HG03460 (cell line): ENCODE data around the gene RNF223.
A peak's percentile ranks its signal among the peaks of the same experiment; 100 is the strongest.
"Not testable (repeated sequence)": the region's sequence is repeated elsewhere in the genome, so short reads cannot be mapped to it uniquely, and the experiment has no call there.

Experiments used
- ATAC-seq: cut with Tn5 transposase; IDR thresholded peaks from one replicate; pipeline ENCODE4 v1.9.1; 2021; ENCODE audit not compliant: unreplicated experiment

RNF223 gene

GRCh38 chr1:1061682-1062345 lies 12.3 kb downstream of the RNF223 start:
- ATAC-seq, result no peak

DNA sequence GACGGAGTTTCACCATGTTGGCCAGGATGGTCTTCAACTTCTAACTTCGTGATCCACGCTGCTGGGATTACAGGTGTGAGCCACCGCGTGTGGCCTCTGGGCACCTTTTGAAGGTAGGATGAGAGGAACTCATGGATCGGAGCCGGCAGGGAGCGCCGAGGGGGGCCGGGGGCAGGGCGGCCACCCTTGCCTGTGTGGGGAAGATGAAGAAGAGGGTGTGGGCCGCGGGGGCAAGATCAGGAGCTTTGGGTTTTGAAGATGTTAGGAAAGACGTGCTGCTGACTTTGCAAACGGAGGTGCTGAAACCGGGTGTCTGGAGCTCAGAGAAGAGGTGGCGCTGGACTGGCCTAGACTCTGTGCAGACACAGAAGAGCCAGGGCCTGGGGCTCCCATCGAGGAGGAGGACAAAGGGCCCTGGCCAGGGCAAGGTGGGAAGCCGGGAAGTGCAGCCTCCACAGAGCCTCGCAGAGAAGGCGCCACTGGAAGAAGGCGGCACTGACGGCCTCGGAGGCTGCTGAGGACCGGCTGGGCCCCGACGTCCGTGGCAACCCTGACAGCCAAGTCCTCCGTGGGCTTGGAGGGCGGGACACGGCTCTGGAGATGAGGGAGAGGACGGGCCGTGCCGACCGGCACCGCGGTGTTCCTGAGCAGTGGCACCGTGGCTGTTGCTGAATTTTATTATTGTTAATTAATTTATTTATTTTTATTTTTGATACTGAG lies 13.7 kb downstream of the RNF223 start:
- no peak for ATAC-seq

- ATAC-seq, result peak; percentile 50
Observed at GRCh38 chr1:1059494-1060280, 14.4 kb downstream of the RNF223 start.

GRCh38 chr1:1058921-1059493 lies 15.1 kb downstream of the RNF223 start:
- ATAC-seq, result peak; percentile 17

DNA sequence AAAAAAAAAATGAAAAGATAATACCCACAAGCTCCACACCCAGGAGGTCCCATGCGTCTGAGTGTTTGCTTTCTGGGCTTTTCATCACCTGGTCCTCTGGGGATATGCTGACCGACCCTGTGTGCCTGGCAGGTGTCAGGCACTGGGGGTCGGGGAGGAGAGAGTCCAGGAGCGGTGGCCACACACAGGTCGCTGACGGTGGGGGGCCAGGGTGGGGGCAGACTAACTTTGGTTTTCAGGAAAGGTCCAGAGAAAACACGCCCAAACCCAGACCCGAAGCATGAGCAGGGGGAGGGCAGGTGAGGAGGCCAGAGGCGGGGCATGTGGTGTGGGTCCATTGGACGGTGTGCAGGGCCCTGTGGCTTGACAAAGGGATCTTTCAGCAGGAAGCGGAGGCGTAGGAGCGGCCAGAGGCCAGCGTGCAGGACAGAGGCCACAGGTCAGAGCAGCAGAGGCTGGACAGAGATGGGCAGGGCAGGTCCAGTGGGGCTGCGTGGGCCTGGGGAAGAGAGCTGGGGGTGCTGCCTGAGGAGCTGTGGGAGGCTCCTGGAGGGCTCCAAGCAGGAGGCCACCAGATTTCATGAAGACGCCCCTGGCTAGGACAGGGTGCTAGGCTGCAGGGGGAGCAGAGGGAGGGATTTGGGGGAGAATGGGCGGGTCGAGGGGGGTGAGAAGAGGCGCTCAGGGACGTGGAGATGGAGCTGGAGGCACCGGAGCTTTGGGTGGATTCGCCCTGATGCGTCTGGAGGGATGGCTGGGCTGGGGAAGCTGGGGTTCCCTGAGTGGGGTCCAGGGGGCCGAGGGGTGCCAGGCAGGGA lies 15.8 kb downstream of the RNF223 start:
- ATAC-seq, result no peak

- ATAC-seq, result not testable (repeated sequence)
Observed at GRCh38 chr1:1057769-1058087, 16.4 kb downstream of the RNF223 start.

- no peak for ATAC-seq
Observed at GRCh38 chr1:1055841-1056736, 18.0 kb downstream of the RNF223 start.

GRCh38 chr1:1054971-1055370 lies 19.1 kb downstream of the RNF223 start:
- ATAC-seq, result no peak

- no peak for ATAC-seq
Observed at GRCh38 chr1:1054099-1054700, 19.9 kb downstream of the RNF223 start.

GRCh38 chr1:1053682-1054081 lies 20.4 kb downstream of the RNF223 start:
- ATAC-seq, result no peak

DNA sequence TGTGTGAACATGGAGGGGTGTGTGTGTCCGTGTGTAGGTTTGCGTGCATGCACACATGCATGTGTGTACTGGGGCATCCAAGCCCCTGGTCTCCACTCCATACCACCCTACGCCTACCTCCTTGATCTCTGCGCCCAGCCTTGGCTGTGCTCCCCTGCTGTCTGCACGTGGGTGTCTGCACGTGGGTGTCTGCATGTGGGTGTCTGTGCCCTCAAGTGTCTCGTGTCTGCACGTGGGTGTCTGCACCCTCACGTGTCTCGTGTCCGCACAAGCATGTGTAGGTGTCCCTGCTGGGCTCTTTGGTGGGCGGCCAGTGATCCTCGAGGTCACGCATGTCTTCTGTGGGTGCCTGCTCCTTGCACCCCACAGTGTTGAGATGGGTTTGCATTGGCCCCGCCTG lies 21.1 kb downstream of the RNF223 start:
- no peak for ATAC-seq

GRCh38 chr1:1052003-1052840 lies 21.9 kb downstream of the RNF223 start:
- no peak for ATAC-seq

DNA sequence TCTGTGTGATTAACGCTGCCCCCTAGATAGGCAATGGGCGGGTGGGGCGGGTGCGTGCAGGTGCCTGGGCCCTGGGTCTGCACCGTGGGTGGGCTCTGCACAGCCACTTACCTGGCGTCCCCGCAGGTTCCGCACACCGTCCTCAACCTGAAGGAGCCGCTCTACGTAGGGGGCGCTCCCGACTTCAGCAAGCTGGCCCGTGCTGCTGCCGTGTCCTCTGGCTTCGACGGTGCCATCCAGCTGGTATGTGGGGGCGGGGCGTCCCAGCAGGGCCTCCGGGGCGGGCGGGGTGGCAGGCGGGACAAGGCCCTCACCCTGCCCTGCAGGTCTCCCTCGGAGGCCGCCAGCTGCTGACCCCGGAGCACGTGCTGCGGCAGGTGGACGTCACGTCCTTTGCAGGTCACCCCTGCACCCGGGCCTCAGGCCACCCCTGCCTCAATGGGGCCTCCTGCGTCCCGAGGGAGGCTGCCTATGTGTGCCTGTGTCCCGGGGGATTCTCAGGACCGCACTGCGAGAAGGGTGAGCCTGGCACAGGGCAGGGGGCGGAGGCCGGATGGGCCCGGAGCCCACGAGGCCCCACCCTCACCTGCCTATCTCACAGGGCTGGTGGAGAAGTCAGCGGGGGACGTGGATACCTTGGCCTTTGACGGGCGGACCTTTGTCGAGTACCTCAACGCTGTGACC lies 22.8 kb downstream of the RNF223 start:
- ATAC-seq, result no peak

DNA sequence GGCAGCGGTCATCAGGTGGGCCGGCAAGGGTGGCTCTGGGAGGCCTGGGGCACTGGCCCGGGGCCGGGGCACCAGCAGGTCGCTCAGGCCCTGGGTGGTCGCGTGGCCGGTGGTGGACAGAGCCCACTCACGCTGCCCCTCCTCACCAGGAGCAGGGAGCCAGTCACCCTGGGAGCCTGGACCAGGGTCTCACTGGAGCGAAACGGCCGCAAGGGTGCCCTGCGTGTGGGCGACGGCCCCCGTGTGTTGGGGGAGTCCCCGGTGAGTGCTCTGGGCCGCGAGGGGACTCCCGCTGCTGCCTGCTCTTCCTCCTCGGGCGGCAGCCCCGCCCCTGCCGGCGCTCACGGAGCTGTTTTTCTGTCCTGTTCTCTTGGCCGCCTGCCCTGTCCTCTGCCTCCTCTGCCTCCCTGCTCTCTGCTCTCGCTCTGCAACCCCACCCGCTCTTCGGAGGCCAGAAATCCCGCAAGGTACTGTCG lies 23.5 kb downstream of the RNF223 start:
- ATAC-seq, result no peak

DNA sequence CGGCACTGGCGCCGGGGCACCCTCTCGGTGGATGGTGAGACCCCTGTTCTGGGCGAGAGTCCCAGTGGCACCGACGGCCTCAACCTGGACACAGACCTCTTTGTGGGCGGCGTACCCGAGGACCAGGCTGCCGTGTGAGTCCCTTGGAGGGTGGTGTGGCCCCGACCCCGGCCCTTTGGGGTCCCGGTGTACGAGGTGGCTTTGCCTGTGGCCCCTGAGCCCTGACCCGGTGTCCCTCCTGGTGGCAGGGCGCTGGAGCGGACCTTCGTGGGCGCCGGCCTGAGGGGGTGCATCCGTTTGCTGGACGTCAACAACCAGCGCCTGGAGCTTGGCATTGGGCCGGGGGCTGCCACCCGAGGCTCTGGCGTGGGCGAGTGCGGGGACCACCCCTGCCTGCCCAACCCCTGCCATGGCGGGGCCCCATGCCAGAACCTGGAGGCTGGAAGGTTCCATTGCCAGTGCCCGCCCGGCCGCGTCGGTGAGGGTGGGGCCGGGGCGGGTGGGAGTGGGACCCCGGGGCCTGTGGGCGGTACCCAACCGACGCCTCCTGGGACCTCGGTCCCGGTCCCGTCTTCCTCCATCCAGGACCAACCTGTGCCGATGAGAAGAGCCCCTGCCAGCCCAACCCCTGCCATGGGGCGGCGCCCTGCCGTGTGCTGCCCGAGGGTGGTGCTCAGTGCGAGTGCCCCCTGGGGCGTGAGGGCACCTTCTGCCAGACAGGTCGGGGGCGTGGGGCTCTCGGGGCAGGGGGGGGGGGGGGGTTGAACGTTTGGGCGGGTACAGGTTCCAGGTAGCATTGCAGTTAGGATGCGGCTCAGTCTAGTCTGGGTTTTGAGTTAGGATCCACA lies 24.6 kb downstream of the RNF223 start:
- ATAC-seq, result no peak

GRCh38 chr1:1048765-1049164 lies 25.3 kb downstream of the RNF223 start:
- ATAC-seq, result no peak

DNA sequence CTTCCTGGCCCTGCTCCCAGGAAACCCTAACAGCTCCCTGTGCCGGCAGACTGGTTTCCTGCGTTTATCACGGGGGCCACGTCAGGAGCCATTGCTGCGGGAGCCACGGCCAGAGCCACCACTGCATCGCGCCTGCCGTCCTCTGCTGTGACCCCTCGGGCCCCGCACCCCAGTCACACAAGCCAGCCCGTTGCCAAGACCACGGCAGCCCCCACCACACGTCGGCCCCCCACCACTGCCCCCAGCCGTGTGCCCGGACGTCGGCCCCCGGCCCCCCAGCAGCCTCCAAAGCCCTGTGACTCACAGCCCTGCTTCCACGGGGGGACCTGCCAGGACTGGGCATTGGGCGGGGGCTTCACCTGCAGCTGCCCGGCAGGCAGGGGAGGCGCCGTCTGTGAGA lies 26.1 kb downstream of the RNF223 start:
- no peak for ATAC-seq
